GM12874 (cell line): Measurements from ENCODE around the gene FGFBP2.

Experiments
- TF ChIP-seq, protein P1 (sequence below): IDR thresholded peaks from 2 replicates; pipeline ENCODE4 v1.5.1; 2011; ENCODE audit warnings: low read depth, mild to moderate bottlenecking, control low read depth, low read length, moderate library complexity; ENCODE audit not compliant: insufficient read depth

Gene FGFBP2

DNA sequence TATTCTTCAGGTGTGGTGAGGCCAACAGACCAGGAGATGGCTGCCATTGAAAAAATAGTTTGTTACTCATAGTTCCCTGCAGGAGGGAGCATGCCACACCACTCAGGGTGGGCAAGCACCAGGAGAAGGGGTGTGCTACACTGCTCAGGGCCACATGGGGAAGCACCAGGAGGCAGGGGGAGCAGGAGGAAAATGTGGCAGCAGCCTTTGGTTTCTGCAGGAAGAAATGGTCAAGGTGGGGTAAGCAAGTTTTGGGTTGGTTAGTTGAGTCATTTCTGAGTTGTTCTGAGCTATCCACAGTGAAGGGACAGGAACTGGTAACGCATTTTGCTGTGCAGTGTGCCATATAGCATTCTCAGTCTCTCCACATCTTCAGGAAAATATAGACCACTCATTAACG lies 48.2 kb downstream of the FGFBP2 start:
- TF ChIP-seq, protein P1, sequence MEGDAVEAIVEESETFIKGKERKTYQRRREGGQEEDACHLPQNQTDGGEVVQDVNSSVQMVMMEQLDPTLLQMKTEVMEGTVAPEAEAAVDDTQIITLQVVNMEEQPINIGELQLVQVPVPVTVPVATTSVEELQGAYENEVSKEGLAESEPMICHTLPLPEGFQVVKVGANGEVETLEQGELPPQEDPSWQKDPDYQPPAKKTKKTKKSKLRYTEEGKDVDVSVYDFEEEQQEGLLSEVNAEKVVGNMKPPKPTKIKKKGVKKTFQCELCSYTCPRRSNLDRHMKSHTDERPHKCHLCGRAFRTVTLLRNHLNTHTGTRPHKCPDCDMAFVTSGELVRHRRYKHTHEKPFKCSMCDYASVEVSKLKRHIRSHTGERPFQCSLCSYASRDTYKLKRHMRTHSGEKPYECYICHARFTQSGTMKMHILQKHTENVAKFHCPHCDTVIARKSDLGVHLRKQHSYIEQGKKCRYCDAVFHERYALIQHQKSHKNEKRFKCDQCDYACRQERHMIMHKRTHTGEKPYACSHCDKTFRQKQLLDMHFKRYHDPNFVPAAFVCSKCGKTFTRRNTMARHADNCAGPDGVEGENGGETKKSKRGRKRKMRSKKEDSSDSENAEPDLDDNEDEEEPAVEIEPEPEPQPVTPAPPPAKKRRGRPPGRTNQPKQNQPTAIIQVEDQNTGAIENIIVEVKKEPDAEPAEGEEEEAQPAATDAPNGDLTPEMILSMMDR = no peak

DNA sequence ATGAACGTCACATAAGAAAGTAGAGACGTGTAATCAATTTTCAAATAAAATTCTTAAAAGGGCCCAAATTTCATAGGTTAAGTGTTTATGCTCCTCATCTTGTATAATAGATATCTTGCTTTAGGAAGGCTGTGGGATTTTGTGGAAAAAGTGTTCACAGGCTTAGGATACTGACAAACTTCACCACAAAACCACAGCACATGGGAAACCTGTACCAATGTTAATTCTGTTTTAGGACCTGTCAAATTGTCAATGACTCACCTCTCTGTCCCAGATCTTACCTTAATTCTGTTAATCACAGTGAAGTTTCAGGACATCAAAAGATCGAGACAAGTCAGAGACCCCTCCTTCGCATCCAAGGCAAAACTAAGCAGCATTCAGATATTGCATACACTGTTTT lies 48.7 kb downstream of the FGFBP2 start:
- TF ChIP-seq, protein P1 = no peak

DNA sequence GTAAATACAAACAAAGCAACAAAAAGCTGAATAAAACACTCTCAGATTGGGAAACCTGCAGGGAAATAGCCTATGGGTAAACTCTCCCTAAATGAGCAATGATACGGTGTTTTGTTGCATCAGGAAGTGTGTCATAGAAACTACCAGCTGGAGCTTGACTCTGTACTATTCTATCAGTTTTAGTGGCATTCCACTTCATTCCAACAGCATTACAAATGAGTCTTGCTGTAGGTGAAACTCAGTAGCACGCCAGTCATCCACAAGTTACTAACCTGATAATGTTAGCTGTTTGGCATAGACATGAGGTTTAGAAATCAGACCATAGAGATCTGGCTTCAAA lies 49.4 kb downstream of the FGFBP2 start:
- TF ChIP-seq, protein P1 = no peak

DNA sequence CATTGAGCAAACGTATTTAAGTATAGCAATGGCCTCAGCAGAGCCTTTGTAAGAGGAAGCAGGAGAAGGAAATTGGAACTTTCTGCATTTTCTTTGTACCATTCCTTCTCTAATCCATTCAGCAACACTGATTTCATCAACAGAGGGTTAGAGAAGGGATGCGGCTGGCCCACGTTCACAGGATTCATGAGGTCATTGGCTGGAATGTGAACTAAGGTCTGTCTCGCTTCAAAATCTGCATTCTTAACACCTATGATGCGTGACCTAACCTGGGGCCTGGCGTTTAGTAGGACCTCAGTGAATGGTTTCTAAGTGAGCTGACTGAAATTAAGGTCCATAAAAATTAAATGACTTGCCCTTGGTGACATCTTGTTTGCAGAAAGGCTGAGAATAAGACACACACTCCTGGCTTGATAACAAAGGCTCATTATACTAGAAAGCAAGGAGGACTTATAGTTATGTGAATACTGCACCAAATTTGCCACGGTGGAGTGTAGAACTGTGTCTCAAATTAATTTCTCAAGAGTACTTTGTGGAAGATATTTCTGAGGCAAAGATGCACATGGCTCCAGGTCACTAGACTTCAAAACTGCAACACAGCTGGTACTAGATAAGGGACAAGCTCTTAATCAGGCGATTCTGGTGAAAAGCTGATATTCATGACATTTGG lies 49.9 kb downstream of the FGFBP2 start:
- TF ChIP-seq, protein P1 = no peak

DNA sequence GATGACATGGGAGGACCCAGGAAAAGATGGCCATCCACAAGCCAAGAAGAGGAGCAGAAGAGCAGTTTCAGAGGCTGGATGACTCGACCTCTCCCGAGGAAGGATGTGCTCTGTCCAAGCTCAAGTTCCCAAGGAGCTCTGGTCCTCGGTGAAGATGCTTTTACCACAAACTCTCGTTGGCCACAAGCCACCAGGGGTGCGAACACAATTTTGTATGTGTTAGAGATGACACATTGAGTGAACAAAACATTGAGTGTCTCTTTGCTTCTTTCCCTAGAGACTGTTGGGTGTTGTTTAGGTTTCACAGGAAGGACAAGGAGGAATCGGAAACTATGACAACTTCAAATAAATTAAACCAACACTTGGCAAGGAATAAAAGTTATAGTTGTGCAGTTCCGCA lies 50.7 kb downstream of the FGFBP2 start:
- TF ChIP-seq, protein P1 = no peak
